ENCODE data around the gene LEP. TPM values are rescaled to one million over a fixed set of nuclear protein-coding genes. Genes with fewer than 3 reads are reported as not detected.

Gene LEP
- total and polyA plus RNA-seq, 4 donors, result 0.02 TPM; not detected in 3

DNA sequence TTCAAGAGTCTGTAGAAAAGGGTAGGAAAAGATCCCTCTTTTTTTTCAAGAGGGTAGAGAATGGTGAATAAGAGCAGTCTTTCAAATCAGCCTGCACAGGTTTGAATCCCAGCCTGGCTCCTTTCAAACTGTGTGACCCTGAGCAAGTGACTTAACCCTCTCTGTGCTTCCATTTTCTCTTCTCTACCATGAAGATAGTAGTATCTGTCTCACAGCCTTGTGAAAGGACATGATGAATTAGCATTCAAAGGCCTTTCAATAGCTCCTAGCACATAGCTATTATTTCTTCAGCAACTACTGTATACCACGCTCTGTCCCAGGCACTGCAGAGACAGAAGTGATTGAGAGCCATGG is 25.4 kb downstream of the LEP start:
- no peak overlapping the region for H3K27ac ChIP-seq (ENCODE audit: low read depth in 1 of 2, low read length in 2 of 2)
- no peak overlapping the region for H3K4me3 ChIP-seq (ENCODE audit: low read depth in 1 of 3, low read length in 3 of 3)
- WGBS, result 96% methylated on average over 1 of the region's 1 CpG
- no peak overlapping the region for H3K9ac ChIP-seq (ENCODE audit: low read depth in 1 of 2, low read length in 2 of 2)
- H3K9me3 ChIP-seq (ENCODE audit: control insufficient read depth in 4 of 4, low read length in 3 of 4), result no peaks in the 10 kb centered on the region
- H3K36me3 ChIP-seq (ENCODE audit: control insufficient read depth in 4 of 4, insufficient read depth in 3 of 4, low read depth in 1 of 4, low read length in 3 of 4), result no peaks in the 10 kb centered on the region
- no peak for TF ChIP-seq FOXA1 (IDR thresholded peaks at IDR 0.05)
- TF ChIP-seq NR2F2 (IDR thresholded peaks at IDR 0.05), result no peak
- TF ChIP-seq YY1 (IDR thresholded peaks at IDR 0.05), result no peak
- TF ChIP-seq, protein P1, sequence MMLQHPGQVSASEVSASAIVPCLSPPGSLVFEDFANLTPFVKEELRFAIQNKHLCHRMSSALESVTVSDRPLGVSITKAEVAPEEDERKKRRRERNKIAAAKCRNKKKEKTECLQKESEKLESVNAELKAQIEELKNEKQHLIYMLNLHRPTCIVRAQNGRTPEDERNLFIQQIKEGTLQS (IDR thresholded peaks at IDR 0.05), result no peak
- no peak for TF ChIP-seq EGR1 (IDR thresholded peaks at IDR 0.05; ENCODE audit: low read depth in 2 of 2)
- TF ChIP-seq SP1 (IDR thresholded peaks at IDR 0.05), result no peak
- TF ChIP-seq GABPA (IDR thresholded peaks at IDR 0.05 in 1 of 2, conservative IDR thresholded peaks at IDR 0.05 in 1 of 2), result no peak
- no peak for TF ChIP-seq JUND (IDR thresholded peaks at IDR 0.05)
- TF ChIP-seq HNF4G (IDR thresholded peaks at IDR 0.05), result no peak
- TF ChIP-seq HNF4A (conservative IDR thresholded peaks at IDR 0.05), result no peak
- TF ChIP-seq, protein P2, sequence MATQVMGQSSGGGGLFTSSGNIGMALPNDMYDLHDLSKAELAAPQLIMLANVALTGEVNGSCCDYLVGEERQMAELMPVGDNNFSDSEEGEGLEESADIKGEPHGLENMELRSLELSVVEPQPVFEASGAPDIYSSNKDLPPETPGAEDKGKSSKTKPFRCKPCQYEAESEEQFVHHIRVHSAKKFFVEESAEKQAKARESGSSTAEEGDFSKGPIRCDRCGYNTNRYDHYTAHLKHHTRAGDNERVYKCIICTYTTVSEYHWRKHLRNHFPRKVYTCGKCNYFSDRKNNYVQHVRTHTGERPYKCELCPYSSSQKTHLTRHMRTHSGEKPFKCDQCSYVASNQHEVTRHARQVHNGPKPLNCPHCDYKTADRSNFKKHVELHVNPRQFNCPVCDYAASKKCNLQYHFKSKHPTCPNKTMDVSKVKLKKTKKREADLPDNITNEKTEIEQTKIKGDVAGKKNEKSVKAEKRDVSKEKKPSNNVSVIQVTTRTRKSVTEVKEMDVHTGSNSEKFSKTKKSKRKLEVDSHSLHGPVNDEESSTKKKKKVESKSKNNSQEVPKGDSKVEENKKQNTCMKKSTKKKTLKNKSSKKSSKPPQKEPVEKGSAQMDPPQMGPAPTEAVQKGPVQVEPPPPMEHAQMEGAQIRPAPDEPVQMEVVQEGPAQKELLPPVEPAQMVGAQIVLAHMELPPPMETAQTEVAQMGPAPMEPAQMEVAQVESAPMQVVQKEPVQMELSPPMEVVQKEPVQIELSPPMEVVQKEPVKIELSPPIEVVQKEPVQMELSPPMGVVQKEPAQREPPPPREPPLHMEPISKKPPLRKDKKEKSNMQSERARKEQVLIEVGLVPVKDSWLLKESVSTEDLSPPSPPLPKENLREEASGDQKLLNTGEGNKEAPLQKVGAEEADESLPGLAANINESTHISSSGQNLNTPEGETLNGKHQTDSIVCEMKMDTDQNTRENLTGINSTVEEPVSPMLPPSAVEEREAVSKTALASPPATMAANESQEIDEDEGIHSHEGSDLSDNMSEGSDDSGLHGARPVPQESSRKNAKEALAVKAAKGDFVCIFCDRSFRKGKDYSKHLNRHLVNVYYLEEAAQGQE (IDR thresholded peaks at IDR 0.05), result no peak
- TF ChIP-seq FOXA2 (IDR thresholded peaks at IDR 0.05), result no peak
- H3K4me1 ChIP-seq (ENCODE audit: control insufficient read depth in 4 of 4, insufficient read depth in 4 of 4, low read length in 3 of 4), result peaks cover 0 to 10% (median 9%) of the 10 kb centered on the region in 4 donors
- peaks cover 0 to 3% (median 0%) of the 10 kb centered on the region in 4 donors for H3K27me3 ChIP-seq (ENCODE audit: control insufficient read depth in 4 of 4, insufficient read depth in 4 of 4, low read length in 3 of 4)
- DNase-seq (ENCODE audit: low spot score), result no peak

DNA sequence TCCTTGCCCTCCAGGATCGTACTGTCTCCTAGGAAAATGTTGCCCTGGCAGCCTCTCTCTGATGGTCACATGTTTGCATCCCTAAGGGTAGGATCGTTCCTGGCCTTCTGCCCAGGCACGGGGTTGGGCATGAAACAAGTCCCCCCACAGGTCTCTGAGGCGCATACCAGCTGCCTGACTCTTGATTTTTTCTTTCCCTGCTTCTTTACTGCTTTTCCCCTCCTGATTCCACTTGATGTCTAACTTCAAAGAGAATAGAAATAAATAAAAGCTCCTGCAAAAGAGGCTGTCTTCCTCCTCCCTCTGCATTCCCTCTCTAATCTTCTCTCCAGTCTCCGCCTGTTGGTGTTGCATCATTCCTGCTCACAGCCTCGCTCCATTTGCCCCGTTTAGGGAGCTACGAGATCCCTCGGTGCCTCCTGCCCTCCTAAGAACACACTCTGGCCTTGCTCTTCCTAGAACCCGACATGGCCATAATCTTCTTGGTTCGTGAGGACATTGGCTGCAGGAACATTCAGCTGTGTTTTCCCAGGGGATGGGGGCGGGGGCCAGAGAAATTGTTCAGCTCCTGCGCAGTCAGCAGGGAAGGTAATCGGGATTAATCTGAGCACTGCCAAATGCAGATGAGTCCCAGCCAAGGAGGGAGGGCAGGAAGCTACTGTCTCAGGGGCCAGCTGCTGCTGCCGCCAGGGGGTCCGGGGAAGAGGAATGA is 26.0 kb downstream of the LEP start:
- no peaks in the 10 kb centered on the region for H3K9me3 ChIP-seq (ENCODE audit: control insufficient read depth in 4 of 4, low read length in 3 of 4)
- no peak for TF ChIP-seq YY1 (IDR thresholded peaks at IDR 0.05)
- DNase-seq (ENCODE audit: low spot score), result no peak
- no peaks in the 10 kb centered on the region for H3K36me3 ChIP-seq (ENCODE audit: control insufficient read depth in 4 of 4, insufficient read depth in 3 of 4, low read depth in 1 of 4, low read length in 3 of 4)
- no peak overlapping the region for H3K4me3 ChIP-seq (ENCODE audit: low read depth in 1 of 3, low read length in 3 of 3)
- H3K9ac ChIP-seq (ENCODE audit: low read depth in 1 of 2, low read length in 2 of 2), result no peak overlapping the region
- 33% methylated on average over 16 of the region's 16 CpGs for WGBS
- peaks cover 0 to 3% (median 0%) of the 10 kb centered on the region in 4 donors for H3K27me3 ChIP-seq (ENCODE audit: control insufficient read depth in 4 of 4, insufficient read depth in 4 of 4, low read length in 3 of 4)
- H3K27ac ChIP-seq (ENCODE audit: low read depth in 1 of 2, low read length in 2 of 2), result no peak overlapping the region
- H3K4me1 ChIP-seq (ENCODE audit: control insufficient read depth in 4 of 4, insufficient read depth in 4 of 4, low read length in 3 of 4), result peaks cover 0 to 15% (median 14%) of the 10 kb centered on the region in 4 donors

DNA sequence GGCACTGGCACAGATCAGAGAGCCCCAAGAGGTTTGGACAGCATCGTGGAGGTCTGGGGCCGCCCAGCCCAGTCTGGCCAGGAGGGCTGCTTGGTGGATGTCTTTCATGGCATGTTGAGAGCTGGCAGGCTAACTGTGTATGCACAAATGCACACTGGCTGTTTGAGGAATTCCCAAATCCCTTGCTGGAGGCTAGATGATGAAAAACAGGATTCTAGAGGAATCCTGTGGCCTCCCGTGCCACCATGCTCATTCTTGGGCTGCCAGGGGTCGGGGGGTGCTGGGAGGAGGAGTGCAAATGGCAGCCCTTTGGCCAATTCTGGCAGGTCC is 26.5 kb downstream of the LEP start:
- DNase-seq (ENCODE audit: low spot score), result no peak
- Histone ChIP-seq H3K9me3 (ENCODE audit: control insufficient read depth in 4 of 4, low read length in 3 of 4) (no peaks in the 10 kb centered on the region), H3K4me1 (ENCODE audit: control insufficient read depth in 4 of 4, insufficient read depth in 4 of 4, low read length in 3 of 4) (peaks cover 0 to 16% (median 14%) of the 10 kb centered on the region in 4 donors), H3K36me3 (ENCODE audit: control insufficient read depth in 4 of 4, insufficient read depth in 3 of 4, low read depth in 1 of 4, low read length in 3 of 4) (no peaks in the 10 kb centered on the region), H3K4me3 (ENCODE audit: low read depth in 1 of 3, low read length in 3 of 3) (no peak overlapping the region), H3K27me3 (ENCODE audit: control insufficient read depth in 4 of 4, insufficient read depth in 4 of 4, low read length in 3 of 4) (peaks cover 0 to 3% (median 0%) of the 10 kb centered on the region in 4 donors), H3K9ac (ENCODE audit: low read depth in 1 of 2, low read length in 2 of 2) (no peak overlapping the region), H3K27ac (ENCODE audit: low read depth in 1 of 2, low read length in 2 of 2) (no peak overlapping the region)
- TF ChIP-seq, protein P3, sequence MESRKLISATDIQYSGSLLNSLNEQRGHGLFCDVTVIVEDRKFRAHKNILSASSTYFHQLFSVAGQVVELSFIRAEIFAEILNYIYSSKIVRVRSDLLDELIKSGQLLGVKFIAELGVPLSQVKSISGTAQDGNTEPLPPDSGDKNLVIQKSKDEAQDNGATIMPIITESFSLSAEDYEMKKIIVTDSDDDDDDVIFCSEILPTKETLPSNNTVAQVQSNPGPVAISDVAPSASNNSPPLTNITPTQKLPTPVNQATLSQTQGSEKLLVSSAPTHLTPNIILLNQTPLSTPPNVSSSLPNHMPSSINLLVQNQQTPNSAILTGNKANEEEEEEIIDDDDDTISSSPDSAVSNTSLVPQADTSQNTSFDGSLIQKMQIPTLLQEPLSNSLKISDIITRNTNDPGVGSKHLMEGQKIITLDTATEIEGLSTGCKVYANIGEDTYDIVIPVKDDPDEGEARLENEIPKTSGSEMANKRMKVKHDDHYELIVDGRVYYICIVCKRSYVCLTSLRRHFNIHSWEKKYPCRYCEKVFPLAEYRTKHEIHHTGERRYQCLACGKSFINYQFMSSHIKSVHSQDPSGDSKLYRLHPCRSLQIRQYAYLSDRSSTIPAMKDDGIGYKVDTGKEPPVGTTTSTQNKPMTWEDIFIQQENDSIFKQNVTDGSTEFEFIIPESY (IDR thresholded peaks at IDR 0.05), result no peak
- TF ChIP-seq EGR1 (IDR thresholded peaks at IDR 0.05; ENCODE audit: low read depth in 2 of 2) (no peak), TAF1 (conservative IDR thresholded peaks at IDR 0.05) (no peak), RAD21 (IDR thresholded peaks at IDR 0.05) (no peak), SP1 (IDR thresholded peaks at IDR 0.05) (no peak), FOXA2 (IDR thresholded peaks at IDR 0.05) (no peak), RXRA (IDR thresholded peaks at IDR 0.05) (no peak), YY1 (IDR thresholded peaks at IDR 0.05) (no peak)
- 76% methylated on average over 4 of the region's 4 CpGs for WGBS

All from liver (tissue), 9 donors.